Testis (tissue), 3 donors: ENCODE results near the gene PLXDC2. TPM values are rescaled to one million over a fixed set of nuclear protein-coding genes. Genes with fewer than 3 reads are reported as not detected.

ENCODE experiments used
- DNase-seq: peaks from one replicate; pipeline ENCODE4 v3.0.0-alpha.2; 2019
- H3K27ac ChIP-seq, 2 donors: fragments of 200-600 bp; sonication (generic); one replicate each; pipeline ENCODE4 v1.5.1; 2019
- H3K27me3 ChIP-seq: fragments of 200-600 bp; sonication (generic); one replicate; pipeline ENCODE4 v1.5.1; 2019
- H3K36me3 ChIP-seq: fragments of 200-600 bp; sonication (generic); one replicate; pipeline ENCODE4 v1.5.1; 2017; ENCODE audit warnings: low read depth; ENCODE audit errors: missing control alignments
- H3K4me1 ChIP-seq: fragments of 200-600 bp; sonication (generic); one replicate; pipeline ENCODE4 v1.5.1; 2019
- H3K4me3 ChIP-seq, 2 donors: fragments of 200-600 bp; sonication (generic); one replicate each; pipeline ENCODE4 v1.5.1; 2017 to 2019
- H3K9me3 ChIP-seq: fragments of 200-600 bp; sonication (generic); one replicate; pipeline ENCODE4 v1.5.1; 2017
- CTCF ChIP-seq, 3 experiments: fragments of 450-650 bp in 2 of 3; fragments of 200-600 bp in 1 of 3; sonication (generic) in 1 of 3; IDR thresholded peaks; one replicate each; pipeline ENCODE4 v1.5.1; 2016 to 2019; ENCODE audit warnings: antibody characterized with exemption in 3 of 3, mild to moderate bottlenecking in 2 of 3, moderate library complexity in 1 of 3
- POLR2A ChIP-seq: fragments of 450-650 bp; IDR thresholded peaks from one replicate; pipeline ENCODE4 v1.6.1; 2017; ENCODE audit warnings: antibody characterized with exemption, mild to moderate bottlenecking, moderate library complexity
- WGBS, 2 donors: methylation state at CpG; one replicate each; pipeline ENCODE4 v1.1.5; 2018; 5-methylcytosine and 5-hydroxymethylcytosine counted together
- intact Hi-C: fragments of 100-400 bp; cut with DNase I; formaldehyde crosslinking; loops from one replicate; pipeline ENCODE4 v1.15.1; 2023; ENCODE audit warnings: low total_unique reads
- polyA plus RNA-seq: library from polyadenylated mRNA; stranded (reverse); fragments of 350-450 nt; fragmentation: Illumina TruSeq; extraction: RNeasy Lipid Tissue Mini Kit (QIAGEN cat#74804); gene quantifications from one replicate; pipeline ENCODE4 v1.2.3, GENCODE V29; 2014; ENCODE audit warnings: low read depth, low replicate concordance; ENCODE audit not compliant: insufficient read depth
- total RNA-seq, 2 donors: library from RNA; depleted of rRNA; stranded (reverse); fragments of >200 nt; gene quantifications; one replicate each; pipeline ENCODE4 v1.2.3, GENCODE V29; 2016

The PLXDC2 gene
- total and polyA plus RNA-seq, 3 donors from 2014 or later, result 27.5 to 81.7 (median 53.6) TPM

- Histone ChIP-seq H3K36me3 (no peaks in the 10 kb centered on the region), H3K27me3 (no peaks in the 10 kb centered on the region), H3K4me1 (peaks cover 4% of the 10 kb centered on the region), H3K4me3 (no peak overlapping the region), H3K27ac (peak overlapping the region in 1 of 2 donors; percentile 17), H3K9me3 (no peaks in the 10 kb centered on the region)
- 43 to 62% methylated on average over 8 of the region's 8 CpGs for WGBS, 2 donors
- intact Hi-C loops, result no loop called here
- TF ChIP-seq POLR2A, result no peak
- DNase-seq, result peak; percentile 51
These were observed 61.4 kb downstream of the PLXDC2 start for GRCh38 chr10:19877466-19878255.

DNA sequence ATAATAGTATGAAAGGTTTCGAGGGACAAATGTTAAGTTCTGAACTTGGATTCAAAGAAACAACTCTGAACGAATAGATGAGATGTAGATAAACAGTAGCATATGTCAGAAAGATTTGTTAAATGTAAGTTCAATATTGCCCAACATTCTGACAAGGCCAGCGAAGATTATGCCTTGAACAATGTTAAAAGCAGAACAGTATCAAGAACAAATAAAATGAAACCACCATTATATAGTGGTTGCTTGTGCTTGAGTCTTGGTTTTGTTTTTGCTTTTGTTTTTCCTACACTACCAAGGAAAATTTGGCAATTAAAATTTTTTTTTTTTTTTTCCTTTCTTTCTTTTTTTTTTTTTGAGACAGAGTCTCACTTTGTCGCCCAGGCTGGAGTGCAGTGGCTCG is 66.4 kb downstream of the PLXDC2 start:
- H3K4me1 ChIP-seq, result peaks cover 1% of the 10 kb centered on the region
- no peak for DNase-seq
- no peaks in the 10 kb centered on the region for H3K9me3 ChIP-seq
- H3K27ac ChIP-seq, result no peak overlapping the region
- no peaks in the 10 kb centered on the region for H3K27me3 ChIP-seq
- H3K36me3 ChIP-seq, result no peaks in the 10 kb centered on the region
- 82 to 85% methylated on average over 5 of the region's 5 CpGs for WGBS, 2 donors
- intact Hi-C loops, result no loop called here
- H3K4me3 ChIP-seq, result no peak overlapping the region
- TF ChIP-seq CTCF (IDR thresholded peaks at IDR 0.05) (no peak), POLR2A (no peak)

- intact Hi-C loops, result no loop called here
- no peak for DNase-seq
- Histone ChIP-seq H3K4me1 (peaks cover 31% of the 10 kb centered on the region), H3K4me3 (no peak overlapping the region), H3K27me3 (no peaks in the 10 kb centered on the region), H3K27ac (no peak overlapping the region), H3K9me3 (no peaks in the 10 kb centered on the region), H3K36me3 (no peaks in the 10 kb centered on the region)
- no peak for TF ChIP-seq CTCF (IDR thresholded peaks at IDR 0.05)
- no peak for TF ChIP-seq POLR2A
- WGBS, 2 donors, result 58 to 66% methylated on average over 3 of the region's 3 CpGs
These were observed 71.9 kb downstream of the PLXDC2 start for GRCh38 chr10:19888061-19888660.

DNA sequence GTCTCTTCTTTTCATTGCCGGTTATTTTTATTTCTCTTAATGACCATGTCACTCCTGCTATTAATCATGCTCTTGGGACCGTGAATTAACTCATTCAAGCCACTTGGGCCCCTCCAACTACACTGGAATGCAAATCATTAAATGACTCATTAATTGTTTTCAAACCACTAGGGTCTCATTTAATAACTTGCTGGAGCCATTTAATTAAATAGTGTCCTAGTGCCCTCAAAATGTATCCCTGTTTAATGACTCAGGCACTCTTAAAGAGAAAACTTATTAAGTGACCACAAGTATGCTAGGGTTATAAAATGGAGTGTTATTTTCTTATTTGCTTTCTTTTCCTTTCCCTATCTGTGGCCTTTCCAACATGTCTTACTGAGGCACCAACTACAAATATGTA is 73.0 kb downstream of the PLXDC2 start:
- DNase-seq, result no peak
- intact Hi-C loops, result no loop called here
- Histone ChIP-seq H3K9me3 (no peaks in the 10 kb centered on the region), H3K4me1 (peaks cover 31% of the 10 kb centered on the region), H3K27me3 (no peaks in the 10 kb centered on the region), H3K36me3 (no peaks in the 10 kb centered on the region), H3K4me3 (no peak overlapping the region), H3K27ac (no peak overlapping the region)
- 49 to 59% methylated on average over 2 of the region's 2 CpGs for WGBS, 2 donors
- no peak for TF ChIP-seq CTCF (IDR thresholded peaks at IDR 0.05)
- no peak for TF ChIP-seq POLR2A

- no peak for TF ChIP-seq POLR2A
- no peak for TF ChIP-seq CTCF (IDR thresholded peaks at IDR 0.05)
- no peak overlapping the region for H3K4me3 ChIP-seq
- intact Hi-C loops, result no loop called here
- DNase-seq, result no peak
- no peak overlapping the region for H3K27ac ChIP-seq
- WGBS, 2 donors, result 36 to 56% methylated on average over 6 of the region's 6 CpGs
- no peaks in the 10 kb centered on the region for H3K9me3 ChIP-seq
- H3K27me3 ChIP-seq, result no peaks in the 10 kb centered on the region
- no peaks in the 10 kb centered on the region for H3K36me3 ChIP-seq
- H3K4me1 ChIP-seq, result peaks cover 31% of the 10 kb centered on the region
These were observed 75.2 kb downstream of the PLXDC2 start for GRCh38 chr10:19891429-19891828.
